ENCODE data around the gene KCNQ1.

Gene KCNQ1

DNA sequence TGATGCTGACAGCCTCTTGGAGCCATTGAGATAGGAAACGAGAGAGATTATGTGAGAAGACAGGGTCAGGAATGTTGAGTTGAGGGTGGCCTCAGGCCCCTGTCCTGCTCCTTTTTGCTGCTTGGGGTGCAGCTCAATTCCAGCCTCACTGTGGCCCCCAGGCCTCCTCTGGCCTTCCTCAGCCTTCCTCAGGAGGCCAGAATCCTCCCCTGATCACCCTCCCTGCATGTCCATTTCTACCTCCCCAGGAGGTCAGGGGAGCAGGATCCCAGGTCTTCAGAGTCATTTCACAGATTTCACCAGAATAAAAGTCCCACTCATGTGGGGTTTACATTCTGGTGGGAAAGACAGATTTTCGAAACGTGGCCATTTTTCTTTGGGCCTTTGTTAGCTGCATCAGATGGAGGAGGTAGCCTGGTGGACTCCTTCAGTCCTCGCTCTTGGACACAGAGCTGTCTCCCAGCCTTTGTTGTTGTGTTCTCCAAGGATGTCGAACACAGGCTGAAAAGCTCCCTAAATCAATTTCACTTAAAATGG, 257.2 kb downstream of the KCNQ1 start:
- DNase-seq (ENCODE audit: extremely low read depth, insufficient read length) = no peak
- TF ChIP-seq, protein P1, sequence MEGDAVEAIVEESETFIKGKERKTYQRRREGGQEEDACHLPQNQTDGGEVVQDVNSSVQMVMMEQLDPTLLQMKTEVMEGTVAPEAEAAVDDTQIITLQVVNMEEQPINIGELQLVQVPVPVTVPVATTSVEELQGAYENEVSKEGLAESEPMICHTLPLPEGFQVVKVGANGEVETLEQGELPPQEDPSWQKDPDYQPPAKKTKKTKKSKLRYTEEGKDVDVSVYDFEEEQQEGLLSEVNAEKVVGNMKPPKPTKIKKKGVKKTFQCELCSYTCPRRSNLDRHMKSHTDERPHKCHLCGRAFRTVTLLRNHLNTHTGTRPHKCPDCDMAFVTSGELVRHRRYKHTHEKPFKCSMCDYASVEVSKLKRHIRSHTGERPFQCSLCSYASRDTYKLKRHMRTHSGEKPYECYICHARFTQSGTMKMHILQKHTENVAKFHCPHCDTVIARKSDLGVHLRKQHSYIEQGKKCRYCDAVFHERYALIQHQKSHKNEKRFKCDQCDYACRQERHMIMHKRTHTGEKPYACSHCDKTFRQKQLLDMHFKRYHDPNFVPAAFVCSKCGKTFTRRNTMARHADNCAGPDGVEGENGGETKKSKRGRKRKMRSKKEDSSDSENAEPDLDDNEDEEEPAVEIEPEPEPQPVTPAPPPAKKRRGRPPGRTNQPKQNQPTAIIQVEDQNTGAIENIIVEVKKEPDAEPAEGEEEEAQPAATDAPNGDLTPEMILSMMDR (IDR thresholded peaks at IDR 0.05; ENCODE audit: insufficient read depth, low read length, poor library complexity, severe bottlenecking) = no peak
- H3K4me3 ChIP-seq (replicated peaks; ENCODE audit: low read depth, low read length) = no peak overlapping the region
- H3K27me3 ChIP-seq (replicated peaks; ENCODE audit: control insufficient read depth, insufficient read depth, low read length) = no peaks in the 10 kb centered on the region
- no peaks in the 10 kb centered on the region for H3K36me3 ChIP-seq (ENCODE audit: control insufficient read depth, insufficient read depth, low read length)

DNA sequence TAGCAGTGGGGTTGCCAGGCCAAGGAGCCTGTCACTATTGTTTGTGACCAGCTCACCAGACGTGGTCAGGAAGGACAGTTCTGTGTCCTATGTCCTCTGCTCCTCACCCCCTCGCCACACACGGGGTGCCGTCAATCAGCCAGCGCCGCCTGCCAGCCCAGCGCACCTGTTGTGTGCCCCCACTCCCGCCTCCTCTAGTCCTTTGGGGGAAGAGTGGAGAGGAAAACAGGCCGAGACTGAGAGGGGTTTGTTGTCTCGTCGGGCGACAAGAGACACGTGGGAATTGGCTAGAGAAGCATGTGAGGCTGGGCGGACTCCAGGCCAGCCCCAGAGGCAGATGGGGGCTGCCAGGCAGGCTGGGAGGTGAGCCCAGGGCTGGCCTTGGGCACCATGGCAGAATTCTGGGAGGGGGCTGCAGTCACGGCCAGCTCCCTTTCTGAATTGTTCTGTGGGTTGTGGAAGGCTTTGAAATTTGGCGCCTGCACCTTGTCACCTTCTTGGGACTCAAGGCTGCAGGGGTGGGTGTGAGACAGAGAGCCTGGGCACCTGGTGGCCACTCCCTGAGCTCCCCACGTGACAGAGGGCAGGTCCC, 258.1 kb downstream of the KCNQ1 start:
- DNase-seq (ENCODE audit: extremely low read depth, insufficient read length) = no peak
- TF ChIP-seq, protein P1 (IDR thresholded peaks at IDR 0.05; ENCODE audit: insufficient read depth, low read length, poor library complexity, severe bottlenecking) = no peak
- Histone ChIP-seq H3K4me3 (replicated peaks; ENCODE audit: low read depth, low read length) (no peak overlapping the region), H3K27me3 (replicated peaks; ENCODE audit: control insufficient read depth, insufficient read depth, low read length) (no peaks in the 10 kb centered on the region), H3K36me3 (ENCODE audit: control insufficient read depth, insufficient read depth, low read length) (no peaks in the 10 kb centered on the region)

DNA sequence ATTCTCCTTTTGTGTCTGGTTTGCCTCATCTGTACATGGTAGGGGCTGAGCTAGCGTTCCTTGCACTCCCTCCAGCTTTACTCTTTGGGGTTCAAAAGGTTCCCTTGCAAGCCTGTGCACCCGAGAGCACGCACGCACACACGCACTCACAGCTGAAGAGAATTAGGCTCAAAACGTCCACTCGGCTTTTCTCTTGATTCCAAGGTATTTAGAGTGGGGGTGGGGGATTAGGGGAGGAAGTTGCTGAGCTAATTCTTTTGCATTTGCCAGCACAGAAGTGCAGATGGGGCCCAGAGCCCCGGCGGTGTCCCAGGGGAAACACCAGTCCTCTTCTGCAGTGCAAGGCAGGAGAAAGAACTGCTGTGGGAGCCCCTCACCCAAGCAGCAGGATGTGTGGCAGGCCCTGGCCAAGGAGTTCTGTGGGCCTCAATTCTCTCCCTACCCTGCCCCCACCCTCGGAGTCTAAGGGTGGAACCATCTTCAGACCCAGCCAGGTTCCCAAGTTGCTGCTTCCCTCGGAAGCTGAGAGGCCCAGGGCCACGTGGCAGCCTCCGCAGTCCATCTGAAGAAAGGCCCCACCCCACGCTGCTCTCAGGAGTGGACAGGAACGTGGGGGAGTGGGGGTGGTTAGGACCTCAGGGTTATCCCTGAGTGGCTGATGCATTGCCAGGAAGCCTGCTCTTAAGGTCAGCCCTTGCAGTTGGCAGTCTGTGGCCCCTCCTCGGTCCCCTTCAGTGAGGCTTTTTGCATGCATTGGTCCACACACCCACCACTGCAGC, 258.7 kb downstream of the KCNQ1 start:
- Histone ChIP-seq H3K4me3 (replicated peaks; ENCODE audit: low read depth, low read length) (no peak overlapping the region), H3K27me3 (replicated peaks; ENCODE audit: control insufficient read depth, insufficient read depth, low read length) (no peaks in the 10 kb centered on the region), H3K36me3 (ENCODE audit: control insufficient read depth, insufficient read depth, low read length) (no peaks in the 10 kb centered on the region)
- TF ChIP-seq, protein P1 (IDR thresholded peaks at IDR 0.05; ENCODE audit: insufficient read depth, low read length, poor library complexity, severe bottlenecking) = no peak
- no peak for DNase-seq (ENCODE audit: extremely low read depth, insufficient read length)

DNA sequence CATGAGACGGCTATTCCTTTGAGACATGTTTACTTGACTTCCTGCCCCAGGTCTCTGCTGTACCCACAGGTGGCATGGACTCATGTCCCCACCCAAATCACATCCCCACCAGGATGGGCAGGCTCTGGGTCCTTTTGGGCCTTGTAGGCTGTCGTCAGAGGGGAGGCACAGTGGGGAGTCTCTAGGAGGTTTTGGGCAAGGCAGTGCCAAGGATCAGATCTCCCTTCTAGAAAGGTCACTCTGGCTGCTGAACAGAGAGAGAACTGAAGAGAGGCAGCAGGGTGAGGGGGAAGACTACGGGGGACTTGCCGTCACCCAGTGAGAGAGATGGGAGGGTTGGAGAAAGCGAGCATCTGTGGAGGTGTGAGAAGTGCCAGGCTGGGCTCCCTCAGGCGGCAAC, 259.5 kb downstream of the KCNQ1 start:
- no peak for DNase-seq (ENCODE audit: extremely low read depth, insufficient read length)
- Histone ChIP-seq H3K27me3 (replicated peaks; ENCODE audit: control insufficient read depth, insufficient read depth, low read length) (no peaks in the 10 kb centered on the region), H3K4me3 (replicated peaks; ENCODE audit: low read depth, low read length) (no peak overlapping the region), H3K36me3 (ENCODE audit: control insufficient read depth, insufficient read depth, low read length) (no peaks in the 10 kb centered on the region)
- TF ChIP-seq, protein P1 (IDR thresholded peaks at IDR 0.05; ENCODE audit: insufficient read depth, low read length, poor library complexity, severe bottlenecking) = no peak

DNA sequence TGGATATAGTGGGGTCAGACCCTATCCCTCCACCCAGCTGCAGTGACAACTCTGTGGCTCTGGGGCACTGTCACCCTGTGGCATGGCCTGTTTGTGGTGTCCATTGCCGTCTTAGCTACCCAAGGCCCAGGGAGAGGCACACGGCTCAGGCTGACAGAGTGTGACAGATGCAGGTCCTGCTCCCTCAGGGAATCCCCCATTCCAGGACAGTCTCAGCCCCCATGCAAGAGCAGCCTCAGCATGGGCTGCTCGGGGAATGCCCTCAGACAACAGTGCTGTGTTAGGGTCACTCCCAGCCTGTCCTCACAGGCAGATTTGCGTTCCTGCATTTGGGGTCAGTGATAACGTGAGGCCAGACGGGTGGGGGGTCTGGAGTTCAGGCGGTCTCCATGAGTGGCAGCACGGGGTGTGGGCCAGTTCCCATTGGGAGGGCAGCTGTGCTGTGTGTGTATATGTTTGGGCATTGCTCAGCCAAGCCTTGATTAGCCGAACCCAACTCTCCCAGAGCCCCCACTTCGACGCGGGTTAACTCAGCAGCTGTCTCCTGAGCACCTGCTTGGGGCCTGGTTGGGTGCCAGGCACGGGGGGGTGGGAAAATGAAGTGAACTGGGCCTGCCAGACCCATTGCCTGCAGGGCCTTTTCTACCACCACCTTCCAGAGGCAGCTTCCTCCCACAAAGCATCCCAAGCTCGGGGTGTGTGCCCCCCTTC, 260.2 kb downstream of the KCNQ1 start:
- TF ChIP-seq, protein P1 (IDR thresholded peaks at IDR 0.05; ENCODE audit: insufficient read depth, low read length, poor library complexity, severe bottlenecking) = no peak
- DNase-seq (ENCODE audit: extremely low read depth, insufficient read length) = no peak
- no peaks in the 10 kb centered on the region for H3K27me3 ChIP-seq (replicated peaks; ENCODE audit: control insufficient read depth, insufficient read depth, low read length)

More for the DNA sequence above, 260.2 kb downstream of the KCNQ1 start:
- Histone ChIP-seq H3K4me3 (replicated peaks; ENCODE audit: low read depth, low read length) (no peak overlapping the region), H3K36me3 (ENCODE audit: control insufficient read depth, insufficient read depth, low read length) (no peaks in the 10 kb centered on the region)

Data from GM06990 (cell line).